HEK293T (cell line): ENCODE data around the gene HPCAL1.

Source experiments
- FOXA1 ChIP-seq: fragments of 450-650 bp; IDR thresholded peaks from 2 replicates; pipeline ENCODE4 v1.6.1; 2016; ENCODE audit warnings: mild to moderate bottlenecking
- FOXK2 ChIP-seq: fragments of 450-650 bp; IDR thresholded peaks from 2 replicates; pipeline ENCODE4 v1.6.1; 2016; ENCODE audit warnings: mild to moderate bottlenecking
- SUZ12 ChIP-seq: fragments of 450-650 bp; IDR thresholded peaks from 2 replicates; pipeline ENCODE4 v1.6.1; 2016; ENCODE audit warnings: mild to moderate bottlenecking
- TARDBP ChIP-seq: fragments of 450-650 bp; IDR thresholded peaks from 2 replicates; pipeline ENCODE4 v1.6.1; 2016

DNA sequence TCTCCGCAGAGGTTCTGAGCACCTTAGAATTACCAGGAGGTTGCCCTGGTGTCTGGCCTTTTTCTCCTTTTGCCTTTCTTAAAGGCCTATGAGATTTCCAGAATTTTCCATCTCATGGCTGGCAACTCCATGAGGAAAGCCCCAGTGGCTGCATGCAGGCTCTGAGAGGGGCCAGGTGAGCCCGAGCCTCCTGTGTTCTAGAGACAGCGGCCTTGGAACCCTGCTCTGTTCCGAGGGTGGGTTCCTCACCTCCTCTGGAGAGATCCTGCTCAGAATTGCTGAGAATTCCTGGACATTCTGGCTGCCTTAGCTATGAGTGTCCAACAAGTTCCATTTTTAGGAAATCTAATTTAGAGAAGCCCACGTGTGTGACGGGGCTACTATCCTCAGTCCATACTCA is 35.7 kb upstream of the HPCAL1 start:
- TF ChIP-seq TARDBP (no peak), FOXK2 (no peak), SUZ12 (no peak), FOXA1 (no peak)
